HT1080 (cell line): ENCODE results near the gene C1orf232. TPM values are rescaled to one million over a fixed set of nuclear protein-coding genes. Genes with fewer than 3 reads are reported as not detected.

Source experiments
- DNase-seq: peaks from one replicate; pipeline ENCODE4 v3.0.0-alpha.2; 2015; ENCODE audit warnings: low read depth
- total RNA-seq: library from RNA; depleted of rRNA; stranded (reverse); fragments of >200 nt; shearing (Covaris generic); gene quantifications from 2 replicates; pipeline ENCODE4 v1.2.3, GENCODE V29; 2014

The C1orf232 gene
- total RNA-seq, 1 experiment from 2014 or later = not detected

DNA sequence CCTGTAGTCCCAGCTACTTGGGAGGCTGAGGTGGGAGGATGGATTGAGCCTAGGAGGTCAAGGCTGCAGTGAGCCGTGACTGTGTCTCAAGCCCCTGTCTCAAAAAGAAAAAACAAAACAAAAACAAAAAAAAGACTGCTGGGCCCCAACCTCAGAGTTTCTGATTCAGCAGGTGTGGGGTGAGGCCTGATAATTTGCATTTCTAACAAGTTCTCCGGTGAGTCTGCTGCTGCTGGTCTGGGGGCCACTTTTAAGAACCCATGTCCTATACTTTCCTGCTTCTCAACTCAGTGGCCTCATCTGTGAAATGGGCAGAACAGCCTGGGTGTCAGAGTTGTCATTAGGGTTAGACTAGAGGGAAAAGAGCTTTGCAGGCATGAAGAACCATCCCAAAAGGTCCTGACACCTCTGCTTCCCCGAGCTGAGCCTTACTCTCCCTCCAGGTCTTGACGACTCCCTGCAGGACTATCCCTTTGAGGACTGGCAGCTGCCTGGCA lies 11.3 kb upstream of the C1orf232 start:
- no peak for DNase-seq

- no peak for DNase-seq
Observed at GRCh38 chr1:26177182-26177684, 8.5 kb upstream of the C1orf232 start, which contains the start of gene CNKSR1. Gene CNKSR1 (plus strand): TSS chr1:26177491. CDS start chr1:26177548, 57 bp downstream.

- no peak for DNase-seq
Observed at GRCh38 chr1:26175346-26175745, 6.6 kb upstream of the C1orf232 start.

GRCh38 chr1:26171084-26172072 lies 2.6 kb upstream of the C1orf232 start, which contains the start of gene ZNF593OS:
Gene ZNF593OS (minus strand): TSS chr1:26171832. CDS start chr1:26171661, 171 bp downstream.
- no peak for DNase-seq

DNA sequence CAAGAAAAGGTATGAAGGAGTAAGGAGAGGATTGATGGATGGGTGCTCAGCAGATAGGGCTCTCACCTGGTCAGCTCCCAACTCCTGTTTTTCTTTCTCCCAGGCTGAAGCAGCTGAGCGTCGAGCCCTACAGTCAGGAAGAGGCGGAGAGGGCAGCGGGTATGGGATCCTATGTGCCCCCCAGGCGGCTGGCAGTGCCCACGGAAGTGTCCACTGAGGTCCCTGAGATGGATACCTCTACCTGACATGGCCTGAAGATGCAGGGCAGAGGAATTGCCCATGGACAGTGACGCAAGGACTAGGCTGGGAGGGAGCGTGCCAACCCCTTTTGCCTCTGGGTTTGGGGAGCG lies 1.7 kb upstream of the C1orf232 start:
- no peak for DNase-seq

DNA sequence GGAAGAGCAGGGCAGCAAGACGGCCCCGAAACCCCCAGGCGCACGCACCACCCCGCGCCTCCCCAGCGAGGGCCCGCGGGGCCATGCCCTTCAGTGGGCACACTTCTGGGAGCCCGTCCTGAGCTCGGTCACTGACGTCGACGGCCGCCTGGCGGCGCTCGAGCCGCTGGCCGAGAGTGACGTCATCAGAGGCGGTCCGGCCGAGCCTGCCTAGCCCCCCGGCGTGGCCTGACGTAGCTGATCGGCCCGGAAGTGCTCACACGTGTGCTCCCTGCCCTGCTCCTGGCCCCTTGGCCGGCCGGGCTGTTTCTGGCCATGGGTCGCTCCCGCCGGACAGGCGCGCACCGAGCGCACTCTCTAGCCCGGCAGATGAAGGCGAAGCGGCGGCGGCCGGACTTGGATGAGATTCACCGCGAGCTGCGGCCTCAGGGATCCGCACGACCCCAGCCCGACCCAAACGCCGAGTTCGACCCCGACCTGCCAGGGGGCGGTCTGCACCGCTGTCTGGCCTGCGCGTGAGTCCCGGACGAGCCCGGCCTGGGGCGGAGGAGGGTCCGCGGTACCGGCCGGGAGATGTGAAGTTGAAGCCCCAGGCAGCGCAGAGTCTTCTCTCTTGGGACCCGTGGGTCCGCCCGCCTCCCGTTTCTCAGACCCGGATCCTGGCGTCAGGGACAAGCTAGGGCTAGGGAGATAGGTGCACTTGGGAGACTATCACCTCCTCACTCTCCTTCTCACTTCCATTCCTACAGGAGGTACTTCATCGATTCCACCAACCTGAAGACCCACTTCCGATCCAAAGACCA lies 1.1 kb upstream of the C1orf232 start, which contains the start of gene ZNF593:
Gene ZNF593, plus strand, starts transcription at position 240 of the 803 bp plus-strand sequence. Its CDS starts 76 bp downstream, at position 316.
- peak; percentile 86 for DNase-seq

DNA sequence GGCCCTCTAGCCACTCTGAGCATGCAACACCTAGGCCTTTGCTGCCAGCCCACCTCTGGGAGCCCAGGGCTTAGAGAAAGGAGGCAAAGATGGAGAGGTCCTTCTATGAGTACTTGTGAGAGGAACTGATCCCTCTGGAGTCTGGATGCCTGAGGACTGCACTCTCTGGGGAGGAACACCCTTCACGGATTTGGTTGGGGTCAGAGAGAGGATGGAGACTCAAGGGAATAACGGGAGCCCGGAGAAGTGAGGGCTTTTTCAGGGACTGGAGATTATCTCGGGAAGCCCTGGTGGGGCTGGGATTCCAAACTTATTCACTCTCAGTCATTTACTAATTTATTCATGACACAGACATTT lies 413 bp upstream of the C1orf232 start:
- DNase-seq = no peak

DNA sequence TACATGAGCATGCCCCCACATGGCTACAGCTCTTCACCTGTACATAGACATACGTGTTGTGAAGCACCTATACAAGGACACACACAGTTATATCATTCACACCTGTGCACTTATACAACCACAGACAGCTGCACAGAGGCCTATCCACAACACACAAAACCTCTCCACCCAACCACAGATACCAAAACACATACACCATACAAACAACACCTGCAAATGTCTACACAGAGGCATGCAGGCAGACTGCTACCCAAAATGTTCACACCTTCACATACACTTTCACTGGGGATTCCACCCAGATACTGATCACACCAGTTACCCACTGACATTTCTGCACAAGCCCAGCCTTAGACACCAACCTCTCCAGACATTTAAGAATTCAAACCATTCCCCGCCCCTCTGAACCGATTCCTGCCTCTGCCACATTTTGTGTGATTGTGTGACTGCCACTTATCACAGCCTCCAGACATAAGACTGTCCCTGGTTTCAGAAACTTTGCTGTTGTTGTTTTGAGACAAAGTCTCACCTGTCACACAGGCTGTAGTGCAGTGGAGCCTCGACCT lies 2.0 kb downstream of the C1orf232 start:
- no peak for DNase-seq

DNA sequence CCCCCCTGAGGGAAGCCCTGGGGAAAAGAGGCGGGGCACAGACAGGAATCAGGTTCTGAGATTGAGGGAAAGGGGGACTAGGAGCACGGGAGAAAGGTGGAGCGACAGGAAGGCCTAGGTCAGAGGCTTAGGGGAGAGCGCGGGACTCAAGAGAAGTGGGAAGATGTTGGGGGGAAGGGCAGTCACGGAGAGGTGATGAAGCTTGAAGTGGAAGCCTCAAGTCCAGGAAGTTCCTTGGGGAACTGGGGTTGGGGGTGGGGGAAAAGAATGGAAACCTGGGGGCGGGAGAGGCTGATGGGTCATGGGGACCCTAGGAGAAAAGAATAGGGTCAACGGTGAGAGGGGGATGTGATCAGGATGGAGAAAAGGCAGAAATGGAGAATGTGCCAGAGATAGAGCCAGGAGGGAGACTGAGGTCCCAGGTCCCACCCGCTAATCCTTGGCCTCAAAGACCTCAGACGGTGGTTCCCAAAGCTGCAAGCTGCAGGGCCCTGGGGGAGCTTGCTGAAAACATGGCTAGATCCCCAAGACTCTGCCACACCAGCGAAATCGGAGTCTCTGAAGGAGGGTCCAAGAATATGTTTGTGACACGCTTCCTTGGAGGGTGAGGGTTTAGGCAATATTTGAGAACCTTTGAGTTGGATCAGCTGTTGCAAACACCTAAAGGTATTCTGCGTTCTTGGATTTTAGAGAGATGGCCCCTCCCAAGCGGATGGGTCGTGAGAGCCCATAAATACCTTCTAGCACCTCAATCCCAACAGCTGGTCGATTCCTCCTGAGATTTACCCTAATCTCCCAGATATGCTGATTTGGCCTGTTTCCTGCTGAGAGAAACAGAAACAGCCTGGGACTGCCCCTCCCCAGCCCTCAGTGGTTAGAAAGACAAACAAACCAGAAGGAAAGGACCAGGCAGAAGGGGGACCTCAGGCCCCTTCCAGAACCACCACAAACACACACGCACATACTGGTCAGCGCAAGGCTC lies 3.6 kb downstream of the C1orf232 start:
- no peak for DNase-seq

GRCh38 chr1:26164036-26164860 lies 4.5 kb downstream of the C1orf232 start:
- no peak for DNase-seq

GRCh38 chr1:26163684-26164035 lies 5.1 kb downstream of the C1orf232 start:
- no peak for DNase-seq

GRCh38 chr1:26162220-26162709 lies 6.5 kb downstream of the C1orf232 start:
- no peak for DNase-seq

GRCh38 chr1:26161415-26162219 lies 7.1 kb downstream of the C1orf232 start:
- DNase-seq = no peak

- DNase-seq = no peak
Observed at GRCh38 chr1:26160527-26161414, 8.0 kb downstream of the C1orf232 start.

DNA sequence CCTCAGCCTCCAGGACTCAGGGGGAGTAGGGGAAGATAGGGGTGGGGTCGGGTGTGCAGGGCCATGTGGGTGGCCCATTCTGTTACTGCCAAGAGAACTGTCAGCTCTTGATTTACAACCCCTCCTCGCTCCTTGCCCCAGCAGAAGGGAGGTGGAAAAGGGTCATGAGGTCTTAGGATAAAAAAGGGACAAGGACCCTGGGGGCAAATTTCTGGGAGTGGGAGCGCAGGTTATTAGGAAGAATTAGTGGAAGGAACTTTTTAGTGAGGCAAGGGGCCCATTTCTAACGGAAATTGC lies 9.1 kb downstream of the C1orf232 start:
- no peak for DNase-seq

GRCh38 chr1:26158908-26159742 lies 9.6 kb downstream of the C1orf232 start, which contains the start of gene FAM110D:
Gene FAM110D (plus strand): TSS chr1:26159079. CDS start chr1:26161292, 2,213 bp downstream.
- DNase-seq = no peak
